RPMI8226 (cell line): Measurements from ENCODE around the gene COPZ1.
"Not testable (repeated sequence)": the region's sequence is repeated elsewhere in the genome, so short reads cannot be mapped to it uniquely, and the experiment has no call there.

Experiments
- DNase-seq: peaks from one replicate; pipeline ENCODE4 v3.0.0-alpha.2; 2015

Gene COPZ1

GRCh38 chr12:54324617-54325441 is at the start of gene COPZ1:
Gene COPZ1 (plus strand): TSS chr12:54325131. CDS start chr12:54325164, 33 bp downstream.
- DNase-seq = peak; percentile 98

- DNase-seq = no peak
These were observed 48.6 kb upstream of the COPZ1 start for GRCh38 chr12:54276368-54276767.

- DNase-seq = no peak
These were observed 47.1 kb upstream of the COPZ1 start for GRCh38 chr12:54277823-54278276.

- DNase-seq = no peak
These were observed 45.7 kb upstream of the COPZ1 start for GRCh38 chr12:54279227-54279631.

GRCh38 chr12:54279632-54280467 is 45.1 kb upstream of the COPZ1 start, which contains the start of gene CBX5:
Gene CBX5 (minus strand): TSS chr12:54280122. CDS start chr12:54257650, 22,472 bp downstream.
- peak; percentile 99 for DNase-seq

- peak; percentile 99 for DNase-seq
These were observed 44.3 kb upstream of the COPZ1 start, which contains the start of gene HNRNPA1 for GRCh38 chr12:54280468-54281260. Gene HNRNPA1 (plus strand): TSS chr12:54280726. CDS start chr12:54280808, 82 bp downstream.

GRCh38 chr12:54281261-54281638 is 43.7 kb upstream of the COPZ1 start:
- DNase-seq = not testable (repeated sequence)

- DNase-seq = not testable (repeated sequence)
These were observed 43.2 kb upstream of the COPZ1 start for GRCh38 chr12:54281694-54282093.

GRCh38 chr12:54282949-54283593 is 41.9 kb upstream of the COPZ1 start:
- DNase-seq = no peak

GRCh38 chr12:54284070-54284780 is 40.7 kb upstream of the COPZ1 start:
- DNase-seq = not testable (repeated sequence)

- DNase-seq = no peak
These were observed 39.5 kb upstream of the COPZ1 start for GRCh38 chr12:54285150-54286041.

GRCh38 chr12:54286042-54287030 is 38.6 kb upstream of the COPZ1 start:
- no peak for DNase-seq

GRCh38 chr12:54287261-54288157 is 37.4 kb upstream of the COPZ1 start:
- no peak for DNase-seq

GRCh38 chr12:54292083-54292930 is 32.6 kb upstream of the COPZ1 start:
- no peak for DNase-seq

GRCh38 chr12:54292931-54293241 is 32.0 kb upstream of the COPZ1 start:
- DNase-seq = no peak

- peak; percentile 66 for DNase-seq
These were observed 30.6 kb upstream of the COPZ1 start for GRCh38 chr12:54294152-54294952.
